Measurements from ENCODE around the gene SEC16B.

GRCh38 chr1:178011864-178012503 is 42.1 kb upstream of the SEC16B start:
- TF ChIP-seq POLR2A (IDR thresholded peaks at IDR 0.05) (no peak), CTCF (IDR thresholded peaks at IDR 0.05) (no peak)

Measured in breast epithelium (tissue), 3 donors.